Measurements from ENCODE around the gene LCE3E. TPM values are rescaled to one million over a fixed set of nuclear protein-coding genes. Genes with fewer than 3 reads are reported as not detected.

The LCE3E gene
- total RNA-seq, 2 experiments from 2014 or later: not detected

GRCh38 chr1:152525080-152525641 lies 41.4 kb downstream of the LCE3E start:
- H3K4me1 ChIP-seq (ENCODE audit: insufficient read depth, low read length, poor library complexity, severe bottlenecking): no peaks in the 10 kb centered on the region
- no peak for TF ChIP-seq EZH2phosphoT487 (IDR thresholded peaks at IDR 0.05; ENCODE audit: borderline replicate concordance, low read depth, low read length)
- TF ChIP-seq CTCF (conservative IDR thresholded peaks at IDR 0.05; ENCODE audit: low read length): no peak
- no TSS peak for BruUV-seq (replicated peaks)
- H3K4me3 ChIP-seq (ENCODE audit: low read depth, low read length, poor library complexity, severe bottlenecking): no peak overlapping the region
- intact Hi-C loops (cut with micrococcal nuclease; ENCODE audit: unreplicated experiment): no loop called here
- no peak for DNase-seq (ENCODE audit: low spot score)
- no peaks in the 10 kb centered on the region for H3K36me3 ChIP-seq (ENCODE audit: insufficient read depth, low read length)
- H3K9me2 ChIP-seq (ENCODE audit: insufficient read depth, low read length): no peaks in the 10 kb centered on the region
- POLR2A ChIA-PET: no interaction called here
- no peaks in the 10 kb centered on the region for H4K20me1 ChIP-seq (ENCODE audit: insufficient read depth, low read length)
- no peak overlapping the region for H3K27ac ChIP-seq (ENCODE audit: low read depth, low read length, poor library complexity, severe bottlenecking)
- H3K79me2 ChIP-seq (ENCODE audit: insufficient read depth, low read depth, low read length): no peaks in the 10 kb centered on the region
- no peak overlapping the region for H3K4me2 ChIP-seq (ENCODE audit: low read length)
- CTCF ChIA-PET (ENCODE audit: unreplicated experiment): no interaction called here
- no peak overlapping the region for H2AFZ ChIP-seq (ENCODE audit: low read length)
- no peaks in the 10 kb centered on the region for H3K9me3 ChIP-seq (ENCODE audit: low read length)

GRCh38 chr1:152520561-152521090 lies 46.0 kb downstream of the LCE3E start:
- intact Hi-C loops (cut with micrococcal nuclease; ENCODE audit: unreplicated experiment): no loop called here
- H4K20me1 ChIP-seq (ENCODE audit: insufficient read depth, low read length): no peaks in the 10 kb centered on the region
- no peaks in the 10 kb centered on the region for H3K79me2 ChIP-seq (ENCODE audit: insufficient read depth, low read depth, low read length)
- ChIA-PET POLR2A (no interaction called here), CTCF (ENCODE audit: unreplicated experiment) (no interaction called here)
- no peaks in the 10 kb centered on the region for H3K4me1 ChIP-seq (ENCODE audit: insufficient read depth, low read length, poor library complexity, severe bottlenecking)
- no peak overlapping the region for H3K27ac ChIP-seq (ENCODE audit: low read depth, low read length, poor library complexity, severe bottlenecking)
- no TSS peak for BruUV-seq (replicated peaks)
- no peaks in the 10 kb centered on the region for H3K9me3 ChIP-seq (ENCODE audit: low read length)
- H3K9me2 ChIP-seq (ENCODE audit: insufficient read depth, low read length): no peaks in the 10 kb centered on the region
- no peak overlapping the region for H3K4me2 ChIP-seq (ENCODE audit: low read length)
- H3K36me3 ChIP-seq (ENCODE audit: insufficient read depth, low read length): no peaks in the 10 kb centered on the region
- TF ChIP-seq CTCF (conservative IDR thresholded peaks at IDR 0.05; ENCODE audit: low read length) (no peak), EZH2phosphoT487 (IDR thresholded peaks at IDR 0.05; ENCODE audit: borderline replicate concordance, low read depth, low read length) (no peak)
- no peak for DNase-seq (ENCODE audit: low spot score)
- H3K4me3 ChIP-seq (ENCODE audit: low read depth, low read length, poor library complexity, severe bottlenecking): no peak overlapping the region
- no peak overlapping the region for H2AFZ ChIP-seq (ENCODE audit: low read length)

GRCh38 chr1:152519851-152520250 lies 46.7 kb downstream of the LCE3E start:
- TF ChIP-seq CTCF (conservative IDR thresholded peaks at IDR 0.05; ENCODE audit: low read length) (no peak), EZH2phosphoT487 (IDR thresholded peaks at IDR 0.05; ENCODE audit: borderline replicate concordance, low read depth, low read length) (no peak)
- H3K9me2 ChIP-seq (ENCODE audit: insufficient read depth, low read length): no peaks in the 10 kb centered on the region
- ChIA-PET CTCF (ENCODE audit: unreplicated experiment) (no interaction called here), POLR2A (no interaction called here)
- no TSS peak for BruUV-seq (replicated peaks)
- H3K27ac ChIP-seq (ENCODE audit: low read depth, low read length, poor library complexity, severe bottlenecking): no peak overlapping the region
- intact Hi-C loops (cut with micrococcal nuclease; ENCODE audit: unreplicated experiment): no loop called here
- no peaks in the 10 kb centered on the region for H3K36me3 ChIP-seq (ENCODE audit: insufficient read depth, low read length)
- no peak for DNase-seq (ENCODE audit: low spot score)
- no peaks in the 10 kb centered on the region for H3K9me3 ChIP-seq (ENCODE audit: low read length)
- no peak overlapping the region for H3K4me3 ChIP-seq (ENCODE audit: low read depth, low read length, poor library complexity, severe bottlenecking)
- H3K4me1 ChIP-seq (ENCODE audit: insufficient read depth, low read length, poor library complexity, severe bottlenecking): no peaks in the 10 kb centered on the region
- H3K79me2 ChIP-seq (ENCODE audit: insufficient read depth, low read depth, low read length): no peaks in the 10 kb centered on the region
- no peak overlapping the region for H2AFZ ChIP-seq (ENCODE audit: low read length)
- no peaks in the 10 kb centered on the region for H4K20me1 ChIP-seq (ENCODE audit: insufficient read depth, low read length)
- H3K4me2 ChIP-seq (ENCODE audit: low read length): no peak overlapping the region
